Adipocyte (in vitro differentiated cells): ENCODE measurements around the gene PRKCE.
"Not testable (repeated sequence)": the region's sequence is repeated elsewhere in the genome, so short reads cannot be mapped to it uniquely, and the experiment has no call there.

Source experiments
- DNase-seq: peaks from one replicate; pipeline ENCODE4 v3.0.0-alpha.2; 2015; ENCODE audit warnings: low read depth
- H3K27me3 ChIP-seq: replicated peaks from 2 replicates; pipeline ENCODE4 v1.7.0; 2013; ENCODE audit warnings: mild to moderate bottlenecking, low read length, moderate library complexity; ENCODE audit not compliant: control insufficient read depth, insufficient read depth
- H3K36me3 ChIP-seq: 2 replicates; pipeline ENCODE4 v1.7.0; 2013; ENCODE audit warnings: low read length, mild to moderate bottlenecking, moderate library complexity; ENCODE audit not compliant: control insufficient read depth, insufficient read depth, severe bottlenecking
- H3K4me1 ChIP-seq: 2 replicates; pipeline ENCODE4 v1.7.0; 2013; ENCODE audit warnings: mild to moderate bottlenecking, low read length, moderate library complexity; ENCODE audit not compliant: control insufficient read depth, insufficient read depth
- H3K4me3 ChIP-seq: 2 replicates; pipeline ENCODE4 v1.7.0; 2013; ENCODE audit warnings: mild to moderate bottlenecking, low read length, moderate library complexity
- H3K9ac ChIP-seq: 2 replicates; pipeline ENCODE4 v1.7.0; 2013; ENCODE audit warnings: mild to moderate bottlenecking, low read length, moderate library complexity
- H3K9me3 ChIP-seq: 2 replicates; pipeline ENCODE4 v1.7.0; 2013; ENCODE audit warnings: mild to moderate bottlenecking, low read length, moderate library complexity; ENCODE audit not compliant: control insufficient read depth

PRKCE gene

DNA sequence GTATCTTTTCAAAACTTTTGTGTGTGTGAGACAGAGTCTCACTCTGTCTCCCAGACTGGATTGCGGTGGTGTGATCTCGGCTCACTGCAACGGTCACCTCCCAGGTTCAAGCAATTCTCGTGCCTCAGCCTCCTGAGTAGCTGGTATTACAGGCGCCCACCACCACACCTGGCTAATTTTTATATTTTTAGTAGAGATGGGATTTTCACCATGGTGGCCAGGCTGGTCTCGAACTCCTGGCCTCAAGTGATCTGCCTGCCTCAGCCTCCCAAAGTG is 238.8 kb downstream of the PRKCE start:
- not testable (repeated sequence) for H3K36me3 ChIP-seq, DNase-seq, H3K9me3 ChIP-seq, H3K27me3 ChIP-seq, H3K4me3 ChIP-seq
- Histone ChIP-seq H3K4me1 (peaks cover 74% of the 10 kb centered on the region), H3K9ac (peak overlapping the region; percentile 59)

GRCh38 chr2:45890819-45891218 is 239.3 kb downstream of the PRKCE start:
- Histone ChIP-seq H3K9me3 (no peaks in the 10 kb centered on the region), H3K36me3 (no peaks in the 10 kb centered on the region), H3K4me1 (peaks cover 74% of the 10 kb centered on the region), H3K4me3 (no peak overlapping the region), H3K9ac (no peak overlapping the region), H3K27me3 (no peaks in the 10 kb centered on the region)
- no peak for DNase-seq

DNA sequence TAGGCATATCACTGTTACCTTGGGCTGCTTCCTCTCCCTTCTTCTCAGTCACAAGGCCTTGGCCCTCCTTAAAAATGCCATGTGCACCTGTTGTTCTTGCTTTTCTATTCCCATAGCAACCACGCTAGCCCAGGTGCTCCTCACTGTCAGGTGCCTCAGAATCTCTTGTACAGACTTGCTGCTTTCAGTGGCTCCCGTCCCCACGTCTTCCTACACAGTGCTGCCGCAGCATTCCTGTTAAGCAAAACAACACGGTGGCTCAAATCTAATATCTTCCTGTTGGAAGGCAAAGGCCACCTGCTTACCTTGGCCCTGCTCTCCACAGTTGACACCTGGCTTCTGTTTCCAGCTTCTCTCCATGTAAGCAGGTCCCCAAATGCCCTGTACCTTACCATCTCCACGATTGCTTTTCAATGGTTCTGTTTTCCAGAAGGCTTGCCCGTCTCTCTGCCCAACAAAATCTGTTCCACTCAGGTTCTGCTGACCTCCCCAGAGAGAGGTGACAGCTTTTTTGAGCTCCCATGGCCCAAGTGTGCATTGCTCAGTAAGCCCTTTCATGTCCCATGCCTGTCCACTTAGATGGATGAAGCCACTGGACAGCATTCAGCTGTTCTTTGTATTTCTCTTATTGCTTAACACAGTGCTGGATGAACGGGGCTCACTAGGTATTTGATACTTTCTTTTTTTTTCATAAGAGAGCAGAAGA is 240.4 kb downstream of the PRKCE start:
- no peak overlapping the region for H3K4me3 ChIP-seq
- H3K9me3 ChIP-seq = no peaks in the 10 kb centered on the region
- no peaks in the 10 kb centered on the region for H3K36me3 ChIP-seq
- no peak for DNase-seq
- H3K27me3 ChIP-seq = no peaks in the 10 kb centered on the region
- H3K4me1 ChIP-seq = peaks cover 77% of the 10 kb centered on the region
- no peak overlapping the region for H3K9ac ChIP-seq

GRCh38 chr2:45892425-45892745 is 240.9 kb downstream of the PRKCE start:
- H3K27me3 ChIP-seq = no peaks in the 10 kb centered on the region
- peaks cover 80% of the 10 kb centered on the region for H3K4me1 ChIP-seq
- no peaks in the 10 kb centered on the region for H3K9me3 ChIP-seq
- no peak overlapping the region for H3K9ac ChIP-seq
- no peaks in the 10 kb centered on the region for H3K36me3 ChIP-seq
- DNase-seq = no peak
- H3K4me3 ChIP-seq = no peak overlapping the region

DNA sequence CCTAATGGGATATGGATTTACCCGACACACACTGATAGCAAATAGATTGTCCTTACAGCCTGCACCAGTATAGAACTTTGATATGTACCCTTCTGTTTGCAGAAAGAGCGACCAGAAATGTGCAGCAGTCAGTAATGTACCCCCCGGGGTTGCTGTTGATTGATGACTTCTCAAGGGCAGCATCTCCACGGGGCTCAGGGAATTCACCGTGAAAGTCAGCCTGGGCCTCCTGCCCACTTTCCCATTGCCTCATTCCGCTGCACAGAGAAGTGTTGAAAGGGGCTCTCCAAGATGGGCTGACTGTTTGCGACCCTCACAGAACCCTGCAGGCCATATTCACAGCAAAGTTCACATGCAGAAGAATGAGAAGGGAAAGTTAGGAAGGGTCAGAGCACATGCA is 241.3 kb downstream of the PRKCE start:
- H3K9ac ChIP-seq = no peak overlapping the region
- H3K36me3 ChIP-seq = no peaks in the 10 kb centered on the region
- H3K9me3 ChIP-seq = no peaks in the 10 kb centered on the region
- H3K4me3 ChIP-seq = no peak overlapping the region
- peaks cover 79% of the 10 kb centered on the region for H3K4me1 ChIP-seq
- H3K27me3 ChIP-seq = no peaks in the 10 kb centered on the region
- no peak for DNase-seq

- H3K27me3 ChIP-seq = no peaks in the 10 kb centered on the region
Observed at GRCh38 chr2:45894211-45894610, 242.7 kb downstream of the PRKCE start.

GRCh38 chr2:45895241-45895861 is 243.9 kb downstream of the PRKCE start:
- Histone ChIP-seq H3K9ac (peak overlapping the region; percentile 12), H3K4me3 (peak overlapping the region; percentile 10), H3K4me1 (peaks cover 72% of the 10 kb centered on the region), H3K27me3 (no peaks in the 10 kb centered on the region), H3K9me3 (no peaks in the 10 kb centered on the region), H3K36me3 (no peaks in the 10 kb centered on the region)
- peak; percentile 67 for DNase-seq

More at GRCh38 chr2:45894211-45894610, 242.7 kb downstream of the PRKCE start:
- Histone ChIP-seq H3K4me3 (no peak overlapping the region), H3K9ac (no peak overlapping the region), H3K4me1 (peaks cover 79% of the 10 kb centered on the region), H3K36me3 (no peaks in the 10 kb centered on the region), H3K9me3 (no peaks in the 10 kb centered on the region)
- no peak for DNase-seq

DNA sequence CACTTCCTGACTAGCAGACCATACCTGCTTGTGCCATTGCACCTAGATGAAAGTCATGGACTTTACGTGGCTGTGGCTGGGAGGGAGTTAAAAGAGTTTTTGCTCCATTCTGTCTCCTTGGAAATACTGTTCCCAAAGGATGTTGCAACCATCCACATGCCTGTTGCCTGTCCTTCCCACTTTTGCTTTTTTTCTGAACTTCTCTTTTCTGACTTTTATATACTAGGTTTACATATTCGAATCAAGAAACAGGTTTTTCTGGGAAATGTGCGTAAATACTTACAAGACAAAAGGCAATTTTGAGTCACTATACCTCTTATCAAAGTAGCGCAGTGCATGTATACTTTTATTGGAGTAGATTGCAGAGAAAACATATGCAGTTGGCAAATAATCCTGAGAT is 244.8 kb downstream of the PRKCE start:
- H3K9me3 ChIP-seq = no peaks in the 10 kb centered on the region
- H3K4me1 ChIP-seq = peaks cover 62% of the 10 kb centered on the region
- peak; percentile 52 for DNase-seq
- H3K36me3 ChIP-seq = no peaks in the 10 kb centered on the region
- H3K9ac ChIP-seq = peak overlapping the region; percentile 65
- H3K27me3 ChIP-seq = no peaks in the 10 kb centered on the region
- H3K4me3 ChIP-seq = peak overlapping the region; percentile 10

GRCh38 chr2:45897842-45898241 is 246.4 kb downstream of the PRKCE start:
- Histone ChIP-seq H3K36me3 (no peaks in the 10 kb centered on the region), H3K27me3 (no peaks in the 10 kb centered on the region)
- DNase-seq = no peak

DNA sequence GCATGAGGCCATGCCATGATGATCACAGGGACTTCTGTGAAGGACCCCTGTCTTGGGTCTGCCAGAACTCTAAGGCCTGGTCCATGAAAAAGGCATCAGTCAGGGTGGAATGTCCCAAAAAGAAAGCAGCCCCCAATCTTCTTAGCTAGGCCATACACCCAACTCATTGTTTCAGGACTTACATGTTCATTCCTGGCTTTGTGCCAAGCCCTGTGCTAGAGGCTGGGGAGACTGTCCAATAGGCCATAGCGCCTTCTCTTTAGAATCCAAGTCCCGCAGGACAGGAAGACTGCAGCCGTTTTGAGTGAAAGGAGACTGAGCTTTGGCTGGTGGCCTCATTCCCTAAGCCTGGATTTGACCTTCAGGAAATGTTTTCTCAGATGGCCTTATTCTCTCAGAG is 247.3 kb downstream of the PRKCE start:
- H3K9me3 ChIP-seq = no peaks in the 10 kb centered on the region
- H3K4me3 ChIP-seq = no peak overlapping the region
- peaks cover 57% of the 10 kb centered on the region for H3K4me1 ChIP-seq
- DNase-seq = peak; percentile 7
- no peaks in the 10 kb centered on the region for H3K27me3 ChIP-seq
- no peak overlapping the region for H3K9ac ChIP-seq
- H3K36me3 ChIP-seq = no peaks in the 10 kb centered on the region

More at GRCh38 chr2:45897842-45898241, 246.4 kb downstream of the PRKCE start:
- Histone ChIP-seq H3K9ac (no peak overlapping the region), H3K4me1 (peaks cover 51% of the 10 kb centered on the region), H3K4me3 (no peak overlapping the region), H3K9me3 (no peaks in the 10 kb centered on the region)

GRCh38 chr2:45899926-45900325 is 248.5 kb downstream of the PRKCE start:
- Histone ChIP-seq H3K4me3 (no peak overlapping the region), H3K9me3 (no peaks in the 10 kb centered on the region), H3K27me3 (no peaks in the 10 kb centered on the region), H3K4me1 (peaks cover 68% of the 10 kb centered on the region), H3K9ac (no peak overlapping the region), H3K36me3 (no peaks in the 10 kb centered on the region)
- no peak for DNase-seq
